ENCODE results near the gene NDE1. TPM values are rescaled to one million over a fixed set of nuclear protein-coding genes. Genes with fewer than 3 reads are reported as not detected.

The NDE1 gene
- total RNA-seq, 4 donors from 2014 or later: 4.0 to 26.2 (median 11.9) TPM

DNA sequence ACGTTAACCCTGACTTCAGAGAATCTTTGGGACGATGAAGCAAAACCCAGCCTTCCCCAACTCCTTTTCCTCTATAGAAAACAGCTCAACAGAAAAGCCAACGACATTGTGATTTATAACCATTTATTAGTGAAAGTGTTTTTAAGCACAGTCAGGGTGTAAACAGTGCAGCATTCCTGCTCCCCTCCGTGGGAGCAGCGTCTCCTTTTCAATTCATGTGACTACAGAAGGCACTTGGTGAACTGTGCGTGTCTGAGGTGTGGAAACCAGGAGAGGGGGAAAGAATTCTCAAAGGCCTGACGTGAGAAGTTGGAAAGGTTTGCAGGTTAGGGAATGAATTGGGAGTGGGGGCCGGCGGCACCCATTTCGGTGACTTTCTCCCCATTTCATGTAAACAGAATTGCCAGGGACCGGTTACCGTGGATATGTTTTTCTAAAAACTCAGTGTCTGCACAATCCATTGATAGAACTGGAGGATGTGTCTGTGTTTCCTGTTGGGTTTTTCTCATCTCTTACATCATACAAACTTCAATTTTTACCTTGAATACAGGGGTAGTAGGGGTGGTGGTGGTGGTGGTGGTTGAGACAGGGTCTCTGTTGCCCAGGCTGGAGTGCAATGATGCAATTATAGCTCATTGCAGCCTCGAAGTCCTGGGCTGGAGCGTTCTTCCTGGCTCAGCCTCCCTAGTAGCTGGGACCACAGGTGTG is 53.1 kb downstream of the NDE1 start:
- ATAC-seq: no peak
- H3K27me3 ChIP-seq: no peaks in the 10 kb centered on the region
- intact Hi-C loops (cut with DNase I; ENCODE audit: low total_unique reads) (loop anchor here (5.0 to 10.0 kb wide), 2 partner anchors 51 to 148 kb away; partner anchors contain the start of gene NDE1), in situ Hi-C loops (cut with MboI; ENCODE audit: low sequenced_read_pairs in 4 of 4) (no loop called here)
- TF ChIP-seq POLR2A (IDR thresholded peaks at IDR 0.05) (no peak), CTCF (IDR thresholded peaks at IDR 0.05 in 4 of 5, conservative IDR thresholded peaks at IDR 0.05 in 1 of 5) (no peak)
- peaks cover 0 to 23% of the 10 kb centered on the region in 2 donors for H3K36me3 ChIP-seq
- H3K9me3 ChIP-seq: no peaks in the 10 kb centered on the region
- H3K4me1 ChIP-seq: no peaks in the 10 kb centered on the region
- H3K4me3 ChIP-seq: no peak overlapping the region
- no peak overlapping the region for H3K27ac ChIP-seq
- DNase-seq: no peak

GRCh38 chr16:15704545-15704987 is 54.5 kb downstream of the NDE1 start:
- ATAC-seq (peak; percentile 87 to 88), DNase-seq (peak; percentile 31 to 65)
- no peak overlapping the region for H3K27ac ChIP-seq
- H3K27me3 ChIP-seq: no peaks in the 10 kb centered on the region
- TF ChIP-seq POLR2A (IDR thresholded peaks at IDR 0.05) (no peak), CTCF (IDR thresholded peaks at IDR 0.05 in 4 of 5, conservative IDR thresholded peaks at IDR 0.05 in 1 of 5) (peak; percentile 61 to 85 (median 77))
- H3K4me3 ChIP-seq: no peak overlapping the region
- no peaks in the 10 kb centered on the region for H3K4me1 ChIP-seq
- peaks cover 0 to 9% of the 10 kb centered on the region in 2 donors for H3K36me3 ChIP-seq
- intact Hi-C loops (cut with DNase I; ENCODE audit: low total_unique reads) (loop anchor here (2.0 to 10.0 kb wide), 3 partner anchors 52 to 278 kb away; partner anchors contain the start of gene NDE1), in situ Hi-C loops (cut with MboI; ENCODE audit: low sequenced_read_pairs in 4 of 4) (no loop called here)
- H3K9me3 ChIP-seq: no peaks in the 10 kb centered on the region

- no peak for TF ChIP-seq POLR2A (IDR thresholded peaks at IDR 0.05)
- TF ChIP-seq CTCF (IDR thresholded peaks at IDR 0.05 in 4 of 5, conservative IDR thresholded peaks at IDR 0.05 in 1 of 5): no peak
- Histone ChIP-seq H3K27me3 (no peaks in the 10 kb centered on the region), H3K4me3 (no peak overlapping the region), H3K4me1 (no peaks in the 10 kb centered on the region), H3K36me3 (peaks cover 0 to 9% of the 10 kb centered on the region in 2 donors), H3K27ac (no peak overlapping the region), H3K9me3 (no peaks in the 10 kb centered on the region)
- in situ Hi-C loops (cut with MboI; ENCODE audit: low sequenced_read_pairs in 4 of 4) (no loop called here), intact Hi-C loops (cut with DNase I; ENCODE audit: low total_unique reads) (loop anchor here (2.0 to 10.0 kb wide), 2 partner anchors 150 to 278 kb away; no protein-coding TSS in a partner anchor)
- ATAC-seq (no peak), DNase-seq (no peak)
Observed at GRCh38 chr16:15705064-15705565, 55.1 kb downstream of the NDE1 start.

DNA sequence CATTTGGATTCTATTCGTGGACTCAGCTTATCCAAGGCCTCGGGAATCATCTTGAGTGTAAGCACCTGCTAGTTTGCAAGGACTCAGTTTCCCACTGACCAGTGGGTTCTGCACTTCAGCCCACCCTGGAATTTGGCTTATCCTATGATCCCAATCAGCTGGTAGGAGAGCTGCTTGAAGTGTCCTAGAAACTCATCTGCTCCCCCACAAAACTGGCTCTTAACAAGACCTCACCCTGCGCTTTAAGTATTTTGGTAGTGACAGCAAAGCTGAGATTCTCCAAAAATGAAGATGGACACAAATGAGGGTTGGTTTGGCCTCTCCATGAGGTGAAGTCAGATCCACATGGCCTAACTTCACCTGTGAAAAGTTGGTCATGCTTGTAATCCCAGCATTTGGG is 57.3 kb downstream of the NDE1 start:
- intact Hi-C loops (cut with DNase I; ENCODE audit: low total_unique reads): loop anchor here (10.0 kb wide), 1 partner anchor 153 kb away; no protein-coding TSS in a partner anchor
- Histone ChIP-seq H3K36me3 (peaks cover 0 to 8% of the 10 kb centered on the region in 2 donors), H3K27ac (no peak overlapping the region), H3K9me3 (no peaks in the 10 kb centered on the region), H3K4me3 (no peak overlapping the region), H3K27me3 (no peaks in the 10 kb centered on the region), H3K4me1 (no peaks in the 10 kb centered on the region)
- in situ Hi-C loops (cut with MboI; ENCODE audit: low sequenced_read_pairs in 4 of 4): no loop called here
- DNase-seq (no peak), ATAC-seq (no peak)
- no peak for TF ChIP-seq CTCF (IDR thresholded peaks at IDR 0.05 in 4 of 5, conservative IDR thresholded peaks at IDR 0.05 in 1 of 5)
- no peak for TF ChIP-seq POLR2A (IDR thresholded peaks at IDR 0.05)

Data from gastrocnemius medialis (tissue), 4 donors.